ENCODE results near the gene CD38.
"Not testable (repeated sequence)": the region's sequence is repeated elsewhere in the genome, so short reads cannot be mapped to it uniquely, and the experiment has no call there.

Gene CD38

DNA sequence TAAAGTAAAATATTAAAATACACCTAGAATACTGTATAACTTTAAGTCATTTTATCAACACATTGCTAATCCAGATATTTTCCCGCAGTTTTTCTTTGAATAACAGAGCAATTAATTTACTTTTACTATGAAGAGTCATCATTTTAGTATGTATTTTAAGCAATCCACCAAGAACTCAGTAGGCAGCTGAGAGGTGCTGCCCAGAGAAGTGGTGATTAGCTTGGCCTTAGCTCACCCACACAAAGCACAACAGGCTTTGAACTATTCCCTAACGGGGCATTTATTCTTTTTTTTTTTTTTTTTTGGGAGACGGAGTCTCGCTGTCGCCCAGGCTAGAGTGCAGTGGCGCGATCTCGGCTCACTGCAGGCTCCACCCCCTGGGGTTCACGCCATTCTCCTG, 74.4 kb downstream of the CD38 start (continued):
- TF ChIP-seq, protein P1, sequence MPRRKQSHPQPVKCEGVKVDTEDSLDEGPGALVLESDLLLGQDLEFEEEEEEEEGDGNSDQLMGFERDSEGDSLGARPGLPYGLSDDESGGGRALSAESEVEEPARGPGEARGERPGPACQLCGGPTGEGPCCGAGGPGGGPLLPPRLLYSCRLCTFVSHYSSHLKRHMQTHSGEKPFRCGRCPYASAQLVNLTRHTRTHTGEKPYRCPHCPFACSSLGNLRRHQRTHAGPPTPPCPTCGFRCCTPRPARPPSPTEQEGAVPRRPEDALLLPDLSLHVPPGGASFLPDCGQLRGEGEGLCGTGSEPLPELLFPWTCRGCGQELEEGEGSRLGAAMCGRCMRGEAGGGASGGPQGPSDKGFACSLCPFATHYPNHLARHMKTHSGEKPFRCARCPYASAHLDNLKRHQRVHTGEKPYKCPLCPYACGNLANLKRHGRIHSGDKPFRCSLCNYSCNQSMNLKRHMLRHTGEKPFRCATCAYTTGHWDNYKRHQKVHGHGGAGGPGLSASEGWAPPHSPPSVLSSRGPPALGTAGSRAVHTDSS (tag by site-specific recombination; IDR thresholded peaks at IDR 0.05): no peak
- TF ChIP-seq, protein P2, sequence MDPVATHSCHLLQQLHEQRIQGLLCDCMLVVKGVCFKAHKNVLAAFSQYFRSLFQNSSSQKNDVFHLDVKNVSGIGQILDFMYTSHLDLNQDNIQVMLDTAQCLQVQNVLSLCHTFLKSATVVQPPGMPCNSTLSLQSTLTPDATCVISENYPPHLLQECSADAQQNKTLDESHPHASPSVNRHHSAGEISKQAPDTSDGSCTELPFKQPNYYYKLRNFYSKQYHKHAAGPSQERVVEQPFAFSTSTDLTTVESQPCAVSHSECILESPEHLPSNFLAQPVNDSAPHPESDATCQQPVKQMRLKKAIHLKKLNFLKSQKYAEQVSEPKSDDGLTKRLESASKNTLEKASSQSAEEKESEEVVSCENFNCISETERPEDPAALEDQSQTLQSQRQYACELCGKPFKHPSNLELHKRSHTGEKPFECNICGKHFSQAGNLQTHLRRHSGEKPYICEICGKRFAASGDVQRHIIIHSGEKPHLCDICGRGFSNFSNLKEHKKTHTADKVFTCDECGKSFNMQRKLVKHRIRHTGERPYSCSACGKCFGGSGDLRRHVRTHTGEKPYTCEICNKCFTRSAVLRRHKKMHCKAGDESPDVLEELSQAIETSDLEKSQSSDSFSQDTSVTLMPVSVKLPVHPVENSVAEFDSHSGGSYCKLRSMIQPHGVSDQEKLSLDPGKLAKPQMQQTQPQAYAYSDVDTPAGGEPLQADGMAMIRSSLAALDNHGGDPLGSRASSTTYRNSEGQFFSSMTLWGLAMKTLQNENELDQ (tag by site-specific recombination; IDR thresholded peaks at IDR 0.05; ENCODE audit: low read depth): no peak
- TF ChIP-seq ZNF473 (tag by site-specific recombination; IDR thresholded peaks at IDR 0.05): no peak
- no peak for TF ChIP-seq HOXA7 (CRISPR knock-in tag; IDR thresholded peaks at IDR 0.05; ENCODE audit: borderline replicate concordance)
- TF ChIP-seq ZNF76 (tag by site-specific recombination; IDR thresholded peaks at IDR 0.05; ENCODE audit: borderline replicate concordance, low read depth): no peak
- no peak for TF ChIP-seq ZNF24 (tag by site-specific recombination; IDR thresholded peaks at IDR 0.05)
- TF ChIP-seq HOXD13 (CRISPR knock-in tag; IDR thresholded peaks at IDR 0.05; ENCODE audit: borderline replicate concordance): no peak
- TF ChIP-seq, protein P3, sequence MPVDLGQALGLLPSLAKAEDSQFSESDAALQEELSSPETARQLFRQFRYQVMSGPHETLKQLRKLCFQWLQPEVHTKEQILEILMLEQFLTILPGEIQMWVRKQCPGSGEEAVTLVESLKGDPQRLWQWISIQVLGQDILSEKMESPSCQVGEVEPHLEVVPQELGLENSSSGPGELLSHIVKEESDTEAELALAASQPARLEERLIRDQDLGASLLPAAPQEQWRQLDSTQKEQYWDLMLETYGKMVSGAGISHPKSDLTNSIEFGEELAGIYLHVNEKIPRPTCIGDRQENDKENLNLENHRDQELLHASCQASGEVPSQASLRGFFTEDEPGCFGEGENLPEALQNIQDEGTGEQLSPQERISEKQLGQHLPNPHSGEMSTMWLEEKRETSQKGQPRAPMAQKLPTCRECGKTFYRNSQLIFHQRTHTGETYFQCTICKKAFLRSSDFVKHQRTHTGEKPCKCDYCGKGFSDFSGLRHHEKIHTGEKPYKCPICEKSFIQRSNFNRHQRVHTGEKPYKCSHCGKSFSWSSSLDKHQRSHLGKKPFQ (tag by site-specific recombination; IDR thresholded peaks at IDR 0.05): no peak
- no peak for TF ChIP-seq ZNF292 (tag by site-specific recombination; IDR thresholded peaks at IDR 0.05; ENCODE audit: borderline replicate concordance, low read depth)
- no peak for TF ChIP-seq REPIN1 (tag by site-specific recombination; IDR thresholded peaks at IDR 0.05; ENCODE audit: low read depth)
- no peak for TF ChIP-seq KLF10 (tag by site-specific recombination; IDR thresholded peaks at IDR 0.05)
- no peak for TF ChIP-seq OSR2 (tag by site-specific recombination; IDR thresholded peaks at IDR 0.05)

DNA sequence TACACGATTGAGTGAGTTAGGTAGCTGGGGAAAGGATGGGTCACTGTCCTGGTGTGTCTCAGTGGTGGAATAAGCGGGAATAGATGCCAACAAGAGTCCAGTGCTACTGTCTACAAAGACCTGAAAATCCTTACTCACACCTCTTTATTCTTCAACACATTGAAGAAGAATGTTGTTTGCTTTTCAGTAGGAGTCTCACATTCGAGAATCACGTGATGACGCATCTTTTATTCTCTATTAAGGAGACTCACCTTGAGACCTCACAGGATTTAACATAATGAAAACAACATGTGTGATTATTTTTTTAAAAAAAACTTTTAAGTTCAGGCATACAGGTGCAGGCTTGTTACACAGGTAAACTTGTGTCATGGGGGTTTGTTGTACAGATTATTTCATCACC, 75.2 kb downstream of the CD38 start:
- no peak overlapping the region for H3K4me3 ChIP-seq (ENCODE audit: low read depth, low read length)
- no peaks in the 10 kb centered on the region for H3K4me1 ChIP-seq (ENCODE audit: control insufficient read depth, insufficient read depth, low read length)
- no peaks in the 10 kb centered on the region for H3K9me3 ChIP-seq (ENCODE audit: control insufficient read depth, insufficient read depth, low read depth, low read length)
- TF ChIP-seq GFI1B (tag by site-specific recombination; IDR thresholded peaks at IDR 0.05) (no peak), ZNF10 (tag by site-specific recombination; IDR thresholded peaks at IDR 0.05) (no peak), ZNF768 (tag by site-specific recombination; IDR thresholded peaks at IDR 0.05) (no peak), ZNF560 (tag by site-specific recombination; IDR thresholded peaks at IDR 0.05; ENCODE audit: borderline replicate concordance) (no peak), ZNF701 (tag by site-specific recombination; IDR thresholded peaks at IDR 0.05) (no peak)
- CTCF ChIA-PET: no interaction called here
- POLR2A ChIA-PET: no interaction called here
- H3K27ac ChIP-seq (ENCODE audit: extremely low read depth, low read depth, low read length): no peak overlapping the region
- H3K36me3 ChIP-seq (ENCODE audit: control insufficient read depth in 2 of 2, insufficient read depth in 1 of 2, low read length in 2 of 2): no peaks in the 10 kb centered on the region

DNA sequence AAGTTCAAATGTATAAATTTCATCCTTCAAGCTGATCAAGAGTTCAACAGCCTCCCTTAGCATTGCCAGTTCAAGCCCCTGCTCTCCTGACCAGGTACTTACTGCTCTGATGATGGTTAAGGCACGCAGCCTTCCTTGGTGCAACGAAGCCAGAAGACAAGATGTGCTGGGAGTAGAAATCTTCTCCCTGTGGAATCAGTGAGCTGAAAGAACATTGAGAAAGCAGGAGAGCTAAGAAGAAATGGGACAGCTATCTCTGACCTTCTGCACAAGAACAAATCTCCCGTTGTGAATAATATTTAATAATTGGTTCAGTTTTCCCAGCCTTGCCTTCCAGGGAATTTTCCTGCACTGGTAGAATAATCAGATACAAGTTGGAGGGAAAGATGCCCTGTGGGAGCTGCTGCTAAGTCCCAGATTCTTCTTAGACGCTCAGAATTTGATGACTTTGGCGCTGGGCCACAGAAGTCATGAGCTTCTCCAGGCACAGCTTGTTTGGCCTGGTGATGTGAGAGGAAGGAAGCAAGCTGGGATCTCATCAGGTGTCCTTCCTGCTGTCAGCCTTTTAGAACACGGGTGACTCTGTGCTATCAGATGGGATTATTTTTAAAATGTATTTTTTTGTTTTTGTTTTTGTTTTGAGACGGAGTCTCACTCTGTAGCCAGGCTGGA, 77.8 kb downstream of the CD38 start:
- ChIA-PET CTCF (interaction anchor here (1.0 to 1.5 kb wide), 3 partner anchors 27 to 100 kb away, joined by 3 to 7 read pairs (median 4); no protein-coding TSS in a partner anchor), POLR2A (no interaction called here)
- TF ChIP-seq HOXA7 (CRISPR knock-in tag; IDR thresholded peaks at IDR 0.05; ENCODE audit: borderline replicate concordance) (no peak), ZBTB17 (tag by site-specific recombination; IDR thresholded peaks at IDR 0.05) (peak; percentile 44; the same call in 1 of the 2 replicates), ZIC2 (tag by site-specific recombination; IDR thresholded peaks at IDR 0.05) (peak; percentile 69)
- Histone ChIP-seq H3K4me3 (ENCODE audit: low read depth, low read length) (no peak overlapping the region), H3K4me1 (ENCODE audit: control insufficient read depth, insufficient read depth, low read length) (no peaks in the 10 kb centered on the region), H3K36me3 (ENCODE audit: control insufficient read depth in 2 of 2, insufficient read depth in 1 of 2, low read length in 2 of 2) (no peaks in the 10 kb centered on the region), H3K27ac (ENCODE audit: extremely low read depth, low read depth, low read length) (no peak overlapping the region), H3K9me3 (ENCODE audit: control insufficient read depth, insufficient read depth, low read depth, low read length) (no peaks in the 10 kb centered on the region)

DNA sequence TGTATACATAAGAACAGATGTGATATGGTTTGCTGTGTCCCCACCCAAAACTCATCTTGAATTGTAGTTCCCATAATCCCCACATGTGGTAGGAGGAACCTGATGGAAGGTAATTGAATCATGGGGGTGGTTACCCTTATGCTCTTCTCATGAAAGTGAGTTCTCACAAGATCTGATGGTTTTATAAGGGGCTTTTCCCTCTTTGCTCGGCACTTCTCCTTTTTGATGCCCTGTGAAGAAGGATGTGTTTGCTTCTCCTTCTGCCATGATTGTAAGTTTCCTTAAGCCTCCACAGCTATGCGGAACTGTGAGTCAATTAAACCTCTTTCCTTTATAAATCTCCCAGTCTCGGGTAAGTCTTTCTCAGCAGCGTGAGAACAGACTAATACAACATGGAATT, 83.1 kb downstream of the CD38 start:
- CTCF ChIA-PET: interaction anchor here (0.8 kb wide), 1 partner anchor 21 kb away, joined by 3 read pairs; no protein-coding TSS in a partner anchor
- POLR2A ChIA-PET; H3K9me3 ChIP-seq (ENCODE audit: control insufficient read depth, insufficient read depth, low read depth, low read length): not testable (repeated sequence)

More for the DNA sequence above, 83.1 kb downstream of the CD38 start:
- not testable (repeated sequence) for H3K27ac ChIP-seq (ENCODE audit: extremely low read depth, low read depth, low read length); H3K4me3 ChIP-seq (ENCODE audit: low read depth, low read length); H3K4me1 ChIP-seq (ENCODE audit: control insufficient read depth, insufficient read depth, low read length); H3K36me3 ChIP-seq (ENCODE audit: control insufficient read depth in 2 of 2, insufficient read depth in 1 of 2, low read length in 2 of 2)

All from HEK293 (cell line).